OCI-M1 (cell line): ENCODE results near the gene ASPSCR1.

Experiments used
- DNase-seq: peaks from one replicate; lab custom pipeline; 2025; lab: John Stamatoyannopoulos, UW

The ASPSCR1 gene

GRCh38 chr17:82013341-82013740 lies 35.9 kb downstream of the ASPSCR1 start:
- no peak for DNase-seq

GRCh38 chr17:82013772-82014321 lies 36.4 kb downstream of the ASPSCR1 start:
- no peak for DNase-seq

GRCh38 chr17:82014432-82014831 lies 37.0 kb downstream of the ASPSCR1 start:
- no peak for DNase-seq

GRCh38 chr17:82014971-82015310 lies 37.5 kb downstream of the ASPSCR1 start:
- DNase-seq, result no peak

GRCh38 chr17:82015311-82015971 lies 38.0 kb downstream of the ASPSCR1 start:
- no peak for DNase-seq

GRCh38 chr17:82016061-82016874 lies 38.8 kb downstream of the ASPSCR1 start:
- DNase-seq, result no peak

- DNase-seq, result no peak
Measured at GRCh38 chr17:82016875-82017459, 39.5 kb downstream of the ASPSCR1 start.

GRCh38 chr17:82017612-82018151 lies 40.3 kb downstream of the ASPSCR1 start:
- DNase-seq, result no peak

GRCh38 chr17:82018152-82018988 lies 40.9 kb downstream of the ASPSCR1 start:
- DNase-seq, result no peak

- DNase-seq, result no peak
Measured at GRCh38 chr17:82018989-82019689, 41.7 kb downstream of the ASPSCR1 start.

GRCh38 chr17:82019690-82020571 lies 42.5 kb downstream of the ASPSCR1 start:
- peak; percentile 78 for DNase-seq

GRCh38 chr17:82020572-82021106 lies 43.2 kb downstream of the ASPSCR1 start:
- DNase-seq, result no peak

GRCh38 chr17:82021107-82021899 lies 43.9 kb downstream of the ASPSCR1 start:
- DNase-seq, result peak; percentile 75

- DNase-seq, result no peak
Measured at GRCh38 chr17:82021900-82022309, 44.5 kb downstream of the ASPSCR1 start.

- DNase-seq, result peak; percentile 41
Measured at GRCh38 chr17:82022310-82022980, 45.0 kb downstream of the ASPSCR1 start, which contains the start of gene CENPX. Gene CENPX, minus strand, starts transcription at chr17:82022878. Its CDS starts 17 bp downstream, at chr17:82022861.

- DNase-seq, result peak; percentile 99
Measured at GRCh38 chr17:82022981-82023446, 45.6 kb downstream of the ASPSCR1 start, which contains the start of gene LRRC45. Gene LRRC45, plus strand, starts transcription at chr17:82023305. Its CDS starts 339 bp downstream, at chr17:82023644.

- no peak for DNase-seq
Measured at GRCh38 chr17:82023447-82024241, 46.2 kb downstream of the ASPSCR1 start.
